Thyroid gland (tissue), 4 donors: ENCODE data around the gene SLC6A4.

Source experiments
- CTCF ChIP-seq, 6 experiments: fragments of 200-600 bp in 3 of 6; fragments of 450-650 bp in 3 of 6; sonication (generic) in 3 of 6; IDR thresholded peaks; one replicate each; pipeline ENCODE4 v1.5.1; 2016 to 2019; ENCODE audit warnings: antibody characterized with exemption in 6 of 6, mild to moderate bottlenecking in 2 of 6, inconsistent platforms in 1 of 6, moderate library complexity in 1 of 6
- POLR2A ChIP-seq, 2 donors: fragments of 450-650 bp; IDR thresholded peaks; one replicate each; pipeline ENCODE4 v1.6.1; 2017; ENCODE audit warnings: antibody characterized with exemption in 2 of 2, mild to moderate bottlenecking in 2 of 2, moderate library complexity in 1 of 2

- TF ChIP-seq CTCF (IDR thresholded peaks at IDR 0.05) = no peak
- no peak for TF ChIP-seq POLR2A (IDR thresholded peaks at IDR 0.05)
Observed at GRCh38 chr17:30207655-30208054, 27.8 kb downstream of the SLC6A4 start.
